ENCODE measurements around the gene LNX2. TPM values are rescaled to one million over a fixed set of nuclear protein-coding genes. Genes with fewer than 3 reads are reported as not detected.

Gene LNX2
- total and polyA plus RNA-seq, 5 donors, result 4.5 to 15.3 (median 10.4) TPM

DNA sequence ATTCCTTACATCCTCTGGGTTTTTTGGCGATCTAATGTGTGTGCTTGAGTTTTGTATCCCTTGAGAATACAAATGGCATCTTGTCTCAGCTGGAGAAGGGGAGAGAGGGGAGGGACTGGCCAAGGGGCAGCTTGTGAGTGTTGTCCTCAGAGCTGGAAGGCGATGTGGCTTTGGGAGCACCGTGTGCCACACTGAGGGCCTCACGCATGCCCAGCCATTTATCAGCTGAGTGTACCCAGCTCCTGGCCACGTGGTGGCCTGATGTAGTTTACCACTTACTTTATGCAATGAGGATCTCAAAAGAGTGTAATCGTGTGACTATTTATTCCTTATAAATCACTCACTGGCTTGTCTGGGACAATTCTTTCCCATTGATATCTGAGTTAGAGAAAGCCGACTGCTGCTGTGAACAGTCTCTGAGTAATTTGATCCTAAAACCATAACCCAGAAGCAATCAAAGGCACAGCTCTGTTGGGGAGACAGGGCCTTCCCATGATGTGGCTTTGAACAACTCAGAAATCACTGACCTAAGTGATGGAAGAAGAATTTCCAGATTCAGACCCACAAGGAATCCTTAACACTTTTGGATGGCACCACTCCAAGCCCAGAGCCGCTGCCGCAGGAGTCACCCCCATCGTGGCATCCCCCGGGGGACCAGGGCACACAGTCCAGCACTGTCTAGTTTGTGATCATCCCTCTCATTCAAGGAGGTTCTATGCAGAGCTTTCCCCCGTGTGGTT lies 116.0 kb downstream of the LNX2 start:
- Histone ChIP-seq H3K4me3 (ENCODE audit: low read length) (no peak overlapping the region), H3K27me3 (ENCODE audit: control insufficient read depth, insufficient read depth) (no peaks in the 10 kb centered on the region), H3K9me3 (ENCODE audit: control insufficient read depth, low read length) (no peaks in the 10 kb centered on the region), H3K27ac (ENCODE audit: low read length) (no peak overlapping the region), H3K4me1 (ENCODE audit: control insufficient read depth, insufficient read depth, low read length) (peaks cover 3% of the 10 kb centered on the region)
- intact Hi-C loops (cut with DNase I), result loop anchor here in 1 of 4 donors (10.0 kb wide), 1 partner anchor 431 kb away; no protein-coding TSS in a partner anchor
- ATAC-seq (peak; percentile 23 to 40), DNase-seq (no peak)
- WGBS, result 61% methylated on average over 12 of the region's 12 CpGs

DNA sequence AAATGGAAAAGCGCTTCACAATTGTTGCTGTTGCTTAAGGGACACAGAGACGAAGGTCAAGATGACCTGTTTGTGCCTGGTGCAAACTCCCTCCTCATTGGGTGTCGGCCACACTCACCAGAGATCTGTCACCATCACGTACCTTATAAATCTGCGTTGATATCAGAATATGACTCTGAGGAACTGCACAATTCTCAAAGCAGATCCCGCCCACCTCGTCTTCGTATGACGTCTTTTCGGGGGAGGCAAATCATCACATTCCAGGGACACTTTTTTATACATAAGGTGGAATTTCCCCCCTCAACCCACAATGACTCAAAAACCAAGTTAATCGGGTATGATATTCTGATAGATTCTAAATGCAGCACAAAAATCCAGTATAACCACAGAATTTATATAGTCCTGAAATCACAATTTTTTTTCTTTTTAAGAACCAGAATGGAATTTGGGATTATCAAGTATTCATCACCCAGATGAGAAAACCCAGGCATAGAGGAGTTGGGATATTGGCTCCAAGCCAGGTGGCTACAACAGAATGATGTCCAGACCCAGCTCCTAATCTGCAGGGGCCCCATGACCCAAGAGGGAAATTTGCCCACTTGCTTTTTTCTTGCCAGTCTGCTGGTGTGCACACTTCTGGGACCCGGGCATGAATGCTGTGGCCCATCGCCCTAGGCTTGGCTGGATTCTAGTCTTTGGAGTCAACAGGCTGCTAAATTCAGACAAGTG lies 119.4 kb downstream of the LNX2 start:
- H3K27me3 ChIP-seq (ENCODE audit: control insufficient read depth, insufficient read depth), result no peaks in the 10 kb centered on the region
- ATAC-seq, result no peak
- whole genome bisulfite sequencing, result 54% methylated on average over 13 of the region's 13 CpGs

DNA sequence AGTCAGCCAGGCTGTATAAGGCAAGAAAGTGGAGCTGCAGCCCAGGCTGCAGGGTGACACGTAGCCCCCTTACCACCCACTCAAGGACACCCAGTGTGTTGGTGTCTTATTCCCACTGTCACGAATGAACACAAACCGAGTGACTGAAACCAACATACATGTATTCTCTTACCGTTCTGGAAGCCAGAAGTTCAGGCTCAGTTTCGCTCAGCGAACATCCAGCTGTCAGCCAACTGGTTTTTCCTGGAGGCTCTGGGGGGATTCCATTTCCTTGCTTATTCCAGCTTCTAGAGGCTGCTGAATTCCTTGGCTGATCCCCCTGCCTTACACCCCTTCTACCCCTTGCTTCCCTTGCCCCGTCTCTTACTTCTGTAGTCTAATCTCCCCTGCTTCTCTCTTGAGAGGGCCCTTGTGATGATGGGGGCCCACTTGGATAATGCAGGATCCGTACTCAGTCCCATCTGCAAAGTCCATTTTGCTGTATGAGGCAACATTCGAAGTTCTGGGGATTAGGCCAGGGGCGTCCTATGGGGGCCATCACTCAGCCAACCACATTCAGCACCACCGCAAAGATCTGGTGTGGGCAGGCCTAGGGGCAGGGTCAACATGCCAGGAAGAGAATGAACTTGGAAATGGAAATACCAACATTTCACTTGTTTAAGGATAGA lies 122.6 kb downstream of the LNX2 start:
- H3K4me1 ChIP-seq (ENCODE audit: control insufficient read depth, insufficient read depth, low read length), result no peaks in the 10 kb centered on the region
- no peaks in the 10 kb centered on the region for H3K27me3 ChIP-seq (ENCODE audit: control insufficient read depth, insufficient read depth)
- DNase-seq (no peak), ATAC-seq (no peak)
- no peaks in the 10 kb centered on the region for H3K9me3 ChIP-seq (ENCODE audit: control insufficient read depth, low read length)
- WGBS, result 85% methylated on average over 11 of the region's 11 CpGs
- no peak overlapping the region for H3K4me3 ChIP-seq (ENCODE audit: low read length)
- no peak overlapping the region for H3K27ac ChIP-seq (ENCODE audit: low read length)
- intact Hi-C loops (cut with DNase I), result no loop called here

More for the DNA sequence above, 119.4 kb downstream of the LNX2 start:
- H3K27ac ChIP-seq (ENCODE audit: low read length), result no peak overlapping the region
- H3K9me3 ChIP-seq (ENCODE audit: control insufficient read depth, low read length), result no peaks in the 10 kb centered on the region
- H3K4me3 ChIP-seq (ENCODE audit: low read length), result no peak overlapping the region
- no peak for DNase-seq
- H3K4me1 ChIP-seq (ENCODE audit: control insufficient read depth, insufficient read depth, low read length), result peaks cover 3% of the 10 kb centered on the region
- intact Hi-C loops (cut with DNase I), result loop anchor here in 1 of 4 donors (10.0 kb wide), 1 partner anchor 434 kb away; no protein-coding TSS in a partner anchor

DNA sequence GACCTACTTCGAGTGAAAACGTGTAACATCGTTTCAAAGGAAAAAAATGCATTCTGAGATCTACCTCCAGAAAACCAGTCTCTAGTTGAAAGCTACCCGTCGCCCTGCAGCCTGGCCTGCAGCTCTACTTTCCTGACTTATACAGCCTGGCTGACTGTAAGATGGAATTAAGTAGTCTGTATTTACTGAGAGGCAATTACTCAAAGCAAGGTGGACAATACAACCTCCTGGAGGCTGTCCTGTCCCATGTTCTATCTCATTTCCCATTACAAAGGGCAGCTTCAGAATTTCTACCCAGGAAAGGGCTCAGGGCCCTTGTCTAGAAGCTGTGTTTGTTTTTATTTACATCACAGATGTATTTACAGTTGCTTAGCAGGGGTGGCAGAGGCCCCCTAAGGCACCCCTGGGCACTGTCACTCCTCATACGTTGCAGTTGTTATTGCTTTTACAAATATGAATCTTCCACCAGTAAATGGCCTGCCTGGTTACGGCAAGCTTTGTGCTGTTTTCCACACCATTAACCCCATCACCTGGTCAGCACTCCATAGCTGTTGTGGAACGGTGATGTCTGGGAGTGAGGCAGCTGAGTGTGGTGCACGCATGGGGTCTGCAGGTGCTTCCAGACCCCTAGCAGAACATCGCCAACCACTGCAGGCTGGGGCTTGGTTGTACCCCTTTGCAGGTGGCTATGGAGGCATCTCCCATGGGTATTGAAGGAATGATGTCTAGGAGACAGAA lies 123.6 kb downstream of the LNX2 start:
- 84% methylated on average over 10 of the region's 10 CpGs for WGBS
- no peak overlapping the region for H3K4me3 ChIP-seq (ENCODE audit: low read length)
- H3K27ac ChIP-seq (ENCODE audit: low read length), result no peak overlapping the region
- H3K4me1 ChIP-seq (ENCODE audit: control insufficient read depth, insufficient read depth, low read length), result no peaks in the 10 kb centered on the region
- intact Hi-C loops (cut with DNase I), result no loop called here
- no peaks in the 10 kb centered on the region for H3K9me3 ChIP-seq (ENCODE audit: control insufficient read depth, low read length)
- no peaks in the 10 kb centered on the region for H3K27me3 ChIP-seq (ENCODE audit: control insufficient read depth, insufficient read depth)
- DNase-seq (no peak), ATAC-seq (no peak)

DNA sequence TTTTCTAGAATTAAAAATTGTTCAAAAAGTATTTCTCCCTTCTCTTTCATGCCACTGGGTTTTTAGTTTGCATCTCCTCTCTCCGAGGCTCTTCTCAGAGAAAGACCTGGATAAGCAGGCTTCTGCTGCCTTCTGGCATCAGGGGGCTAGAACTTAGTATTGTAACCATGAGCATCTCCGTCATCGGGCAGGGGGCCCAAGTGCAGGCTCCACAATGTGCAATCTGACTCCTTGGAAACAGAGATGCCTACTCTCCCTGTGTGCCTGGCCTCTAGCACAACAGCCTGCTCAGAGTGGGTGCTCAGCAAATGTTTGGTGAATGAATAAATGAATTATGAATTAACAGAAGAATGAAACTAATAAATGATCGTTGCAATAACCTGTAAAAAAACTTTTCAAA lies 124.3 kb downstream of the LNX2 start:
- intact Hi-C loops (cut with DNase I), result no loop called here
- no peak overlapping the region for H3K4me3 ChIP-seq (ENCODE audit: low read length)
- no peaks in the 10 kb centered on the region for H3K9me3 ChIP-seq (ENCODE audit: control insufficient read depth, low read length)
- H3K27me3 ChIP-seq (ENCODE audit: control insufficient read depth, insufficient read depth), result no peaks in the 10 kb centered on the region
- DNase-seq (no peak), ATAC-seq (no peak)
- 62% methylated on average over 4 of the region's 4 CpGs for WGBS
- no peaks in the 10 kb centered on the region for H3K4me1 ChIP-seq (ENCODE audit: control insufficient read depth, insufficient read depth, low read length)
- H3K27ac ChIP-seq (ENCODE audit: low read length), result no peak overlapping the region

Other genes with a start within 250 kb of the LNX2 start
- 100 to 1,000 TPM; 149 to 204 (median 191) TPM for gene GTF3A, start 195.9 kb downstream of the LNX2 start, total RNA-seq
- 366 TPM for gene GTF3A, start 195.9 kb downstream of the LNX2 start, polyA plus RNA-seq
- gene MTIF3, start 170.0 kb downstream of the LNX2 start, total RNA-seq, result 100 to 1,000 TPM; 102 to 157 (median 123) TPM
- 283 TPM for gene MTIF3, start 170.0 kb downstream of the LNX2 start, polyA plus RNA-seq
- gene POLR1D, start 1.4 kb upstream of the LNX2 start, total RNA-seq, result 10 to 100 TPM; 58.2 to 92.3 (median 82.5) TPM
- 72.6 TPM for gene POLR1D, start 1.4 kb upstream of the LNX2 start, polyA plus RNA-seq
- gene GSX1, start 172.0 kb upstream of the LNX2 start, total RNA-seq, result not detected
- not detected for gene GSX1, start 172.0 kb upstream of the LNX2 start, polyA plus RNA-seq